ENCODE results near the gene TRIM13.

DNA sequence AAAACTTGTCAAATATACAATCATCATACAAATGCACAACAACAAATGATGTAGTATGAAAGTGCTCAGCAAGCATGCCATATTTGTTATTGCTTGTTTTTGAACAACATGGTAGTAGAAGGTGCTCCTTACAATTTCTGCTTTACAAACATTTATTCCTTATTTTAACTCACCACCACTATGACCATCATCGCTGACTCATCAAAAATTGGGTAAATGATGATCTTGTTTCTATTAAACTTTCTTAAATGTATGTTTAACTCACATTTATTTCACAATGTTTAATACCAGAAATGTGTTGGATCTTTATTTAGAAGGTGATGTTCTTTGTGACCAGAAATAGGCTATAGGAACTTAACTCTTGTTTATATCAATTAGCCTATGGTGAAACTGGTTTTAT, 63.9 kb downstream of the TRIM13 start:
- TF ChIP-seq CTCF (IDR thresholded peaks at IDR 0.05; ENCODE audit: low read depth, low read length, poor library complexity, severe bottlenecking), result no peak
- no peak for TF ChIP-seq EZH2phosphoT487 (IDR thresholded peaks at IDR 0.05; ENCODE audit: borderline replicate concordance, low read length)
